AG09309 (cell line): ENCODE measurements around the gene KIAA0930.

Source experiments
- DNase-seq: peaks from one replicate; pipeline ENCODE4 v3.0.0-alpha.2; 2010; ENCODE audit warnings: low read depth
- H3K4me3 ChIP-seq: 2 replicates; pipeline ENCODE4 v1.5.1; 2011; ENCODE audit warnings: mild to moderate bottlenecking, low read depth, low read length, moderate library complexity; ENCODE audit not compliant: control insufficient read depth
- CTCF ChIP-seq: IDR thresholded peaks from 2 replicates; pipeline ENCODE4 v1.5.1; 2011; ENCODE audit warnings: mild to moderate bottlenecking, low read depth, low read length, inconsistent platforms; ENCODE audit not compliant: insufficient read depth, control insufficient read depth; ENCODE audit errors: missing control alignments

Gene KIAA0930

GRCh38 chr22:45268958-45269844, 28.5 kb upstream of the KIAA0930 start:
- DNase-seq = no peak
- peak; percentile 54 for TF ChIP-seq CTCF
- H3K4me3 ChIP-seq = peak overlapping the region; percentile 72

- peak overlapping the region; percentile 72 for H3K4me3 ChIP-seq
- no peak for DNase-seq
- TF ChIP-seq CTCF = no peak
These were observed 27.7 kb upstream of the KIAA0930 start for GRCh38 chr22:45268167-45268957.

GRCh38 chr22:45265535-45265934, 24.8 kb upstream of the KIAA0930 start:
- DNase-seq = no peak

GRCh38 chr22:45263463-45264269, 23.0 kb upstream of the KIAA0930 start:
- H3K4me3 ChIP-seq = no peak overlapping the region
- DNase-seq = peak; percentile 61
- TF ChIP-seq CTCF = peak; percentile 90

More at GRCh38 chr22:45265535-45265934, 24.8 kb upstream of the KIAA0930 start:
- H3K4me3 ChIP-seq = no peak overlapping the region
- TF ChIP-seq CTCF = no peak

- no peak overlapping the region for H3K4me3 ChIP-seq
- TF ChIP-seq CTCF = no peak
- DNase-seq = no peak
These were observed 22.3 kb upstream of the KIAA0930 start for GRCh38 chr22:45262931-45263462.
